ENCODE data around the gene PGK1. TPM values are rescaled to one million over a fixed set of nuclear protein-coding genes. Genes with fewer than 3 reads are reported as not detected.

The PGK1 gene
- polyA plus RNA-seq, 3 donors: 292 to 1,007 (median 923) TPM

- Mint-ChIP-seq H3K9me3 (no peaks in the 10 kb centered on the region), H3K4me1 (peaks cover 13% of the 10 kb centered on the region), H3K4me3 (no peak overlapping the region), H3K36me3 (peaks cover 80 to 87% of the 10 kb centered on the region in 2 donors), H3K27ac (peak overlapping the region in 4 of 7 donors; percentile 33 to 82 (median 56)), H3K27me3 (ENCODE audit: low read depth in 3 of 3) (peaks cover 0 to 2% (median 1%) of the 10 kb centered on the region in 3 donors)
- Histone ChIP-seq H3K4me2 (replicated peaks; ENCODE audit: extremely low read depth, low read length, poor library complexity, severe bottlenecking) (no peak overlapping the region), H3K79me2 (ENCODE audit: insufficient read depth, low read length) (peaks cover 83% of the 10 kb centered on the region), H3K9me3 (replicated peaks in 1 of 2; ENCODE audit: control insufficient read depth in 1 of 2, insufficient read depth in 1 of 2, low read length in 2 of 2) (no peaks in the 10 kb centered on the region), H3K4me3 (replicated peaks in 1 of 3; ENCODE audit: low read depth in 2 of 3, low read length in 3 of 3) (no peak overlapping the region), H2AFZ (ENCODE audit: insufficient read depth, low read depth, low read length, poor library complexity, severe bottlenecking) (no peak overlapping the region), H3K27me3 (ENCODE audit: control insufficient read depth in 2 of 2, insufficient read depth in 2 of 2, low read length in 2 of 2) (no peaks in the 10 kb centered on the region), H3K27ac (ENCODE audit: low read depth in 1 of 2, low read length in 2 of 2) (no peak overlapping the region), H3K36me3 (replicated peaks in 1 of 2; ENCODE audit: control insufficient read depth in 1 of 2, insufficient read depth in 2 of 2, low read length in 2 of 2) (peaks cover 84 to 98% of the 10 kb centered on the region in 2 donors), H3K9ac (ENCODE audit: insufficient read depth, low read length, poor library complexity, severe bottlenecking) (no peak overlapping the region), H4K20me1 (ENCODE audit: insufficient read depth, low read length) (peaks cover 99% of the 10 kb centered on the region), H3K4me1 (ENCODE audit: control insufficient read depth in 1 of 2, insufficient read depth in 2 of 2, low read length in 2 of 2) (no peaks in the 10 kb centered on the region)
- intact Hi-C loops (cut with micrococcal nuclease): no loop called here
- TF ChIP-seq CTCF (IDR thresholded peaks at IDR 0.05): no peak
- no peak for DNase-seq
- no CpG with 5 or more reads among the region's 9 CpGs for WGBS (ENCODE audit: insufficient coverage)
These were observed 15.6 kb downstream of the PGK1 start for GRCh38 chrX:78119521-78120227.

GRCh38 chrX:78123190-78123589 lies 19.1 kb downstream of the PGK1 start:
- Histone ChIP-seq H3K79me2 (ENCODE audit: insufficient read depth, low read length) (peaks cover 57% of the 10 kb centered on the region), H3K27ac (ENCODE audit: low read depth in 1 of 2, low read length in 2 of 2) (no peak overlapping the region), H3K9me3 (replicated peaks in 1 of 2; ENCODE audit: control insufficient read depth in 1 of 2, insufficient read depth in 1 of 2, low read length in 2 of 2) (no peaks in the 10 kb centered on the region), H3K9ac (ENCODE audit: insufficient read depth, low read length, poor library complexity, severe bottlenecking) (no peak overlapping the region), H4K20me1 (ENCODE audit: insufficient read depth, low read length) (peaks cover 98% of the 10 kb centered on the region), H3K4me3 (replicated peaks in 1 of 3; ENCODE audit: low read depth in 2 of 3, low read length in 3 of 3) (no peak overlapping the region), H3K27me3 (ENCODE audit: control insufficient read depth in 2 of 2, insufficient read depth in 2 of 2, low read length in 2 of 2) (no peaks in the 10 kb centered on the region), H3K4me1 (ENCODE audit: control insufficient read depth in 1 of 2, insufficient read depth in 2 of 2, low read length in 2 of 2) (no peaks in the 10 kb centered on the region), H3K4me2 (replicated peaks; ENCODE audit: extremely low read depth, low read length, poor library complexity, severe bottlenecking) (no peak overlapping the region), H2AFZ (ENCODE audit: insufficient read depth, low read depth, low read length, poor library complexity, severe bottlenecking) (no peak overlapping the region), H3K36me3 (replicated peaks in 1 of 2; ENCODE audit: control insufficient read depth in 1 of 2, insufficient read depth in 2 of 2, low read length in 2 of 2) (peaks cover 94 to 98% of the 10 kb centered on the region in 2 donors)
- Mint-ChIP-seq H3K9me3 (no peaks in the 10 kb centered on the region), H3K27ac (peak overlapping the region in 4 of 7 donors; percentile 13 to 35 (median 20)), H3K27me3 (ENCODE audit: low read depth in 3 of 3) (peaks cover 0 to 2% (median 0%) of the 10 kb centered on the region in 3 donors), H3K4me3 (no peak overlapping the region), H3K4me1 (peaks cover 2% of the 10 kb centered on the region), H3K36me3 (peaks cover 73 to 85% of the 10 kb centered on the region in 2 donors)
- no peak for TF ChIP-seq CTCF (IDR thresholded peaks at IDR 0.05)
- intact Hi-C loops (cut with micrococcal nuclease): no loop called here
- no peak for DNase-seq

All from CD14-positive monocyte (primary cell).